ENCODE measurements around the gene DDX31. TPM values are rescaled to one million over a fixed set of nuclear protein-coding genes. Genes with fewer than 3 reads are reported as not detected.
A peak's percentile ranks its signal among the peaks of the same experiment; 100 is the strongest.

DDX31 gene
- total and polyA plus RNA-seq, 9 of the 15 experiments (the other 6 are each of a cell fraction or from before 2014, with no cell fraction given): 11.9 to 24.6 (median 22.2) TPM

DNA sequence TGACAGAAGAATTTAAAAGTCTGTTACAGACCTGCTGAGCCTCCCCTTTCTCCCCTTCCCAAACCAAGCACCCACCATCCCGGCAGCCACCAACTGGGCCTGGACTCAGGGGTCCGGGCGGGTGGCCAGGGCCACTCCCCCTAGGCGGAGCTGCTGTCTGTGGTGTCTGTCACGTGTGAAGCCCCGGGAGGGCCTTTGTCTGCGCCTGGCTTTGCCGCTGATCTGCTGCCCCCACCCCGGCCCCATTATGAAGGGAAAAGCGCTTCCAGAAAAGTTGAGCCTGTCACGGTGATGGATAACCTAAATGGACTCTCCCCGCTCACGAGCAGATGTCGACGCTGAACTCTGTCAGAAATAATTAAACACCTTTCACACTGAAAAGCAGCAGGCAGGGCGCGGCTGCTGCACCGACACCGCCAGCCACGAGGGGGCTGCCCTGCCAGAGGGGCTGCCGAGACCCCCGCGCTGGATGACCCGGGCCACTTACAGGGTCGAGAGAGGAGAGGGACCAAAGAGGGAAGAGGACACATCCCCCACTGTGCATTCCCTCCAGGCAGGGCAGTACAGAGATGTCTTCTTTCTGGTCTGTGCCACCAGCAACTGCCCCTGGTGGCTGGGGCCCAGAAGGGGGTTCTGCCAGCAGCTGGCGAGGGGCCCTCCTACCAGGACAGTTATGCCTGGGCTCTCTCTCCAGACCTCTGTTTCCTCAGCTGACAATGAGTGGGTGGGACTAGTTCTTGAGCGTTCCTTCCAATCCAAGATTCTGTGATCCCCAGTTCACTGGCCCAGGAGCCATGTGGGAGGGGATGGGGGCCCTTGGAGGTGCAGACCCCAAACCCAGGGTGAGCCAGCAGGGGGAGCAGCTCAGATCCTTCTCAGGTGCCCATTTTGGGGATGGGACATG, 123.4 kb downstream of the DDX31 start (continued):
- TF ChIP-seq, protein P1, sequence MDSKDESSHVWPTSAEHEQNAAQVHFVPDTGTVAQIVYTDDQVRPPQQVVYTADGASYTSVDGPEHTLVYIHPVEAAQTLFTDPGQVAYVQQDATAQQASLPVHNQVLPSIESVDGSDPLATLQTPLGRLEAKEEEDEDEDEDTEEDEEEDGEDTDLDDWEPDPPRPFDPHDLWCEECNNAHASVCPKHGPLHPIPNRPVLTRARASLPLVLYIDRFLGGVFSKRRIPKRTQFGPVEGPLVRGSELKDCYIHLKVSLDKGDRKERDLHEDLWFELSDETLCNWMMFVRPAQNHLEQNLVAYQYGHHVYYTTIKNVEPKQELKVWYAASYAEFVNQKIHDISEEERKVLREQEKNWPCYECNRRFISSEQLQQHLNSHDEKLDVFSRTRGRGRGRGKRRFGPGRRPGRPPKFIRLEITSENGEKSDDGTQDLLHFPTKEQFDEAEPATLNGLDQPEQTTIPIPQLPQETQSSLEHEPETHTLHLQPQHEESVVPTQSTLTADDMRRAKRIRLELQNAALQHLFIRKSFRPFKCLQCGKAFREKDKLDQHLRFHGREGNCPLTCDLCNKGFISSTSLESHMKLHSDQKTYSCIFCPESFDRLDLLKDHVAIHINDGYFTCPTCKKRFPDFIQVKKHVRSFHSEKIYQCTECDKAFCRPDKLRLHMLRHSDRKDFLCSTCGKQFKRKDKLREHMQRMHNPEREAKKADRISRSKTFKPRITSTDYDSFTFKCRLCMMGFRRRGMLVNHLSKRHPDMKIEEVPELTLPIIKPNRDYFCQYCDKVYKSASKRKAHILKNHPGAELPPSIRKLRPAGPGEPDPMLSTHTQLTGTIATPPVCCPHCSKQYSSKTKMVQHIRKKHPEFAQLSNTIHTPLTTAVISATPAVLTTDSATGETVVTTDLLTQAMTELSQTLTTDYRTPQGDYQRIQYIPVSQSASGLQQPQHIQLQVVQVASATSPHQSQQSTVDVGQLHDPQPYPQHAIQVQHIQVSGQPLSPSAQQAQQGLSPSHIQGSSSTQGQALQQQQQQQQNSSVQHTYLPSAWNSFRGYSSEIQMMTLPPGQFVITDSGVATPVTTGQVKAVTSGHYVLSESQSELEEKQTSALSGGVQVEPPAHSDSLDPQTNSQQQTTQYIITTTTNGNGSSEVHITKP (IDR thresholded peaks at IDR 0.05; ENCODE audit: partially characterized antibody): peak; percentile 46
- TF ChIP-seq, protein P2, sequence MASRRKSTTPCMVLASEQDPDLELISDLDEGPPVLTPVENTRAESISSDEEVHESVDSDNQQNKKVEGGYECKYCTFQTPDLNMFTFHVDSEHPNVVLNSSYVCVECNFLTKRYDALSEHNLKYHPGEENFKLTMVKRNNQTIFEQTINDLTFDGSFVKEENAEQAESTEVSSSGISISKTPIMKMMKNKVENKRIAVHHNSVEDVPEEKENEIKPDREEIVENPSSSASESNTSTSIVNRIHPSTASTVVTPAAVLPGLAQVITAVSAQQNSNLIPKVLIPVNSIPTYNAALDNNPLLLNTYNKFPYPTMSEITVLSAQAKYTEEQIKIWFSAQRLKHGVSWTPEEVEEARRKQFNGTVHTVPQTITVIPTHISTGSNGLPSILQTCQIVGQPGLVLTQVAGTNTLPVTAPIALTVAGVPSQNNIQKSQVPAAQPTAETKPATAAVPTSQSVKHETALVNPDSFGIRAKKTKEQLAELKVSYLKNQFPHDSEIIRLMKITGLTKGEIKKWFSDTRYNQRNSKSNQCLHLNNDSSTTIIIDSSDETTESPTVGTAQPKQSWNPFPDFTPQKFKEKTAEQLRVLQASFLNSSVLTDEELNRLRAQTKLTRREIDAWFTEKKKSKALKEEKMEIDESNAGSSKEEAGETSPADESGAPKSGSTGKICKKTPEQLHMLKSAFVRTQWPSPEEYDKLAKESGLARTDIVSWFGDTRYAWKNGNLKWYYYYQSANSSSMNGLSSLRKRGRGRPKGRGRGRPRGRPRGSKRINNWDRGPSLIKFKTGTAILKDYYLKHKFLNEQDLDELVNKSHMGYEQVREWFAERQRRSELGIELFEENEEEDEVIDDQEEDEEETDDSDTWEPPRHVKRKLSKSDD (conservative IDR thresholded peaks at IDR 0.05; ENCODE audit: low read length): no peak
- TF ChIP-seq, protein P3, sequence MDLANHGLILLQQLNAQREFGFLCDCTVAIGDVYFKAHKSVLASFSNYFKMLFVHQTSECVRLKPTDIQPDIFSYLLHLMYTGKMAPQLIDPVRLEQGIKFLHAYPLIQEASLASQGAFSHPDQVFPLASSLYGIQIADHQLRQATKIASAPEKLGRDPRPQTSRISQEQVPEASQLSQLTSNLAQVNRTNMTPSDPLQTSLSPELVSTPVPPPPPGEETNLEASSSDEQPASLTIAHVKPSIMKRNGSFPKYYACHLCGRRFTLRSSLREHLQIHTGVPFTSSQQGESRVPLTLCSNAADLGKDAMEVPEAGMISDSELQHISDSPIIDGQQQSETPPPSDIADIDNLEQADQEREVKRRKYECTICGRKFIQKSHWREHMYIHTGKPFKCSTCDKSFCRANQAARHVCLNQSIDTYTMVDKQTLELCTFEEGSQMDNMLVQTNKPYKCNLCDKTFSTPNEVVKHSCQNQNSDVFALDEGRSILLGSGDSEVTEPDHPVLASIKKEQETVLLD (IDR thresholded peaks at IDR 0.05): no peak
